CD4-positive, CD25-positive, alpha-beta regulatory T cell (primary cell): Measurements from ENCODE around the gene FRZB. TPM values are rescaled to one million over a fixed set of nuclear protein-coding genes. Genes with fewer than 3 reads are reported as not detected.

ENCODE experiments used
- ATAC-seq, 2 donors: fragments of 150-1000 bp; cut with Tn5 transposase; one replicate each; pipeline ENCODE4 v1.10.0; 2021; ENCODE audit warnings: low read depth in 2 of 2, moderate number of reproducible peaks in 2 of 2, moderate library complexity in 1 of 2
- DNase-seq, 3 donors: peaks; one replicate each; pipeline versions ENCODE4 v3.0.0 to v3.0.0-alpha.2; 2012 to 2022; ENCODE audit warnings: mixed read lengths in 1 of 3
- H3K27ac ChIP-seq: one replicate; pipeline ENCODE4 v1.7.0; 2013; ENCODE audit warnings: mild to moderate bottlenecking, low read length; ENCODE audit not compliant: insufficient read depth, poor library complexity, severe bottlenecking
- H3K27me3 ChIP-seq: one replicate; pipeline ENCODE4 v1.7.0; 2013; ENCODE audit warnings: low read length; ENCODE audit not compliant: control insufficient read depth, insufficient read depth
- H3K36me3 ChIP-seq: one replicate; pipeline ENCODE4 v1.7.0; 2013; ENCODE audit warnings: mild to moderate bottlenecking, low read length, moderate library complexity; ENCODE audit not compliant: control insufficient read depth, insufficient read depth
- H3K4me1 ChIP-seq: 2 replicates; pipeline ENCODE4 v1.7.0; 2013; ENCODE audit warnings: mild to moderate bottlenecking, low read length; ENCODE audit not compliant: insufficient read depth, control insufficient read depth, poor library complexity, severe bottlenecking
- H3K4me3 ChIP-seq: one replicate; pipeline ENCODE4 v1.7.0; 2013; ENCODE audit warnings: low read depth, mild to moderate bottlenecking, low read length, moderate library complexity
- H3K9me3 ChIP-seq, 2 experiments: 1 replicate in 1 of 2; 2 replicates in 1 of 2; pipeline ENCODE4 v1.7.0; 2013; ENCODE audit warnings: low read length in 2 of 2, mild to moderate bottlenecking in 1 of 2, moderate library complexity in 1 of 2; ENCODE audit not compliant: control insufficient read depth in 2 of 2
- H3K27ac Mint-ChIP-seq, 3 donors: one replicate each; pipeline ENCODE4 v1.8.0; 2020 to 2022; ENCODE audit warnings: mild to moderate bottlenecking in 3 of 3, mixed read lengths in 3 of 3, moderate library complexity in 2 of 3
- H3K27me3 Mint-ChIP-seq: one replicate; pipeline ENCODE4 v1.8.0; 2022; ENCODE audit warnings: mild to moderate bottlenecking, mixed read lengths
- H3K36me3 Mint-ChIP-seq: one replicate; pipeline ENCODE4 v1.8.0; 2020; ENCODE audit warnings: mixed read lengths
- H3K4me1 Mint-ChIP-seq, 4 donors: one replicate each; pipeline ENCODE4 v1.8.0; 2020 to 2022; ENCODE audit warnings: mixed read lengths in 4 of 4, mild to moderate bottlenecking in 1 of 4
- H3K4me3 Mint-ChIP-seq, 4 donors: one replicate each; pipeline ENCODE4 v1.8.0; 2020 to 2022; ENCODE audit warnings: mild to moderate bottlenecking in 4 of 4, mixed read lengths in 4 of 4, moderate library complexity in 3 of 4
- H3K9me3 Mint-ChIP-seq, 7 donors: one replicate each; pipeline ENCODE4 v1.8.0; 2020 to 2022; ENCODE audit warnings: mixed read lengths in 7 of 7, mild to moderate bottlenecking in 3 of 7, moderate library complexity in 2 of 7
- polyA plus RNA-seq, 4 donors: library from polyadenylated mRNA; unstranded; fragments of 300-500 nt; fragmentation: Illumina TruSeq; gene quantifications; one replicate each; pipeline ENCODE4 v1.2.3, GENCODE V29; 2021
- total RNA-seq: library from RNA; stranded (reverse); gene quantifications from one replicate; pipeline ENCODE4 v1.2.3, GENCODE V29; 2022

The FRZB gene
- total and polyA plus RNA-seq, 5 donors from 2014 or later: not detected

DNA sequence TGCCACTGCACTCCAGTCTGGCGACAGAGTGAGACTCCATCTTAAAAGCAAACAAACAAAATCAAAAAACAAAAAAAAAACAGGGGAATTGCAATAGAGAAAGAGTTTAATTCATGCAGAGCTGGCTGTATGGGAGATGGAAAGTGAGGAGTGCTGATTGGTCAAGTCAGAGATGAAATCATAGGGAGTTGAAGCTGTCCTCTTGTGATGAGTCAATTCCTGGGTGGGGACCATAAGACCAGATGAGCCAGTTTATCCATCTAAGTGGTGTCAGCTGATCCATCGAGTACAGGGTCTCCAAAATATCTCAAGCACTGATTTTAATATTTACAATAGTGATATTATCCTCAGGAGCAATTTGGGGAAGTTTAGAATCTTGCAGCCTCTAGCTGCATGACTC lies 45.3 kb downstream of the FRZB start:
- H3K4me1 ChIP-seq: no peaks in the 10 kb centered on the region
- no peak for DNase-seq
- no peak overlapping the region for H3K4me3 ChIP-seq
- ATAC-seq: no peak
- no peaks in the 10 kb centered on the region for H3K36me3 Mint-ChIP-seq
- H3K27me3 Mint-ChIP-seq: peaks cover 7% of the 10 kb centered on the region
- no peaks in the 10 kb centered on the region for H3K36me3 ChIP-seq
- no peak overlapping the region for H3K27ac ChIP-seq
- no peaks in the 10 kb centered on the region for H3K4me1 Mint-ChIP-seq
- peaks cover 3% of the 10 kb centered on the region for H3K27me3 ChIP-seq
- H3K27ac Mint-ChIP-seq: no peak overlapping the region
- no peaks in the 10 kb centered on the region for H3K9me3 ChIP-seq
- H3K9me3 Mint-ChIP-seq: peaks cover 0 to 3% (median 0%) of the 10 kb centered on the region in 7 donors
- H3K4me3 Mint-ChIP-seq: no peak overlapping the region

DNA sequence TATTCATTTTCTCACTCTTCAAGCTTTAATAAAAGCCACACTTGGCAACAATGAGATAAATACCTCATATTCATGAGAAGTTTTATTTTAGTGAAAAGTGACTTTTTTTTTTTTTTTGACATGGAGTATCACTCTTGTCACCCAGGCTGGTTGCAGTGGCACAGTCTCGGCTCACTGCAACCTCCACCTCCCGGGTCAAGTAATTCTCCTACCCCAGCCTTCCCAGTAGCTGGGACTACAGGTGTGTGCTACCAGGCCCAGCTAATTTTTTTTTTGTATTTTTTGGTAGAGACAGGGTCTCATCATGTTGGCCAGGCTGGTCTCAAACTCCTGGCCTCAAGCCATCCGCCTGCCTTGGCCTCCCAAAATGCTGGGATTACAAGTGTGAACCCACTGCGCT lies 47.0 kb downstream of the FRZB start:
- Histone ChIP-seq H3K27ac (no peak overlapping the region), H3K36me3 (no peaks in the 10 kb centered on the region), H3K4me1 (no peaks in the 10 kb centered on the region), H3K9me3 (no peaks in the 10 kb centered on the region), H3K4me3 (no peak overlapping the region), H3K27me3 (peaks cover 3% of the 10 kb centered on the region)
- DNase-seq (no peak), ATAC-seq (no peak)
- H3K27ac Mint-ChIP-seq: no peak overlapping the region
- peaks cover 11% of the 10 kb centered on the region for H3K27me3 Mint-ChIP-seq
- H3K4me1 Mint-ChIP-seq: no peaks in the 10 kb centered on the region
- H3K36me3 Mint-ChIP-seq: no peaks in the 10 kb centered on the region
- H3K4me3 Mint-ChIP-seq: no peak overlapping the region
- H3K9me3 Mint-ChIP-seq: peaks cover 0 to 3% (median 0%) of the 10 kb centered on the region in 7 donors

GRCh38 chr2:182818925-182819324 lies 47.5 kb downstream of the FRZB start:
- ATAC-seq: no peak
- Histone ChIP-seq H3K36me3 (no peaks in the 10 kb centered on the region), H3K27me3 (peaks cover 3% of the 10 kb centered on the region), H3K4me3 (no peak overlapping the region), H3K4me1 (no peaks in the 10 kb centered on the region), H3K9me3 (no peaks in the 10 kb centered on the region), H3K27ac (no peak overlapping the region)
- DNase-seq: no peak
- Mint-ChIP-seq H3K4me3 (no peak overlapping the region), H3K27ac (no peak overlapping the region), H3K27me3 (peaks cover 11% of the 10 kb centered on the region), H3K4me1 (no peaks in the 10 kb centered on the region), H3K36me3 (no peaks in the 10 kb centered on the region), H3K9me3 (peaks cover 0 to 3% (median 0%) of the 10 kb centered on the region in 7 donors)

GRCh38 chr2:182818501-182818900 lies 47.9 kb downstream of the FRZB start:
- H3K36me3 Mint-ChIP-seq: no peaks in the 10 kb centered on the region
- H3K9me3 Mint-ChIP-seq: peaks cover 0 to 2% (median 0%) of the 10 kb centered on the region in 7 donors
- Histone ChIP-seq H3K4me1 (no peaks in the 10 kb centered on the region), H3K27me3 (peaks cover 3% of the 10 kb centered on the region), H3K4me3 (no peak overlapping the region), H3K9me3 (no peaks in the 10 kb centered on the region), H3K36me3 (no peaks in the 10 kb centered on the region), H3K27ac (no peak overlapping the region)
- H3K27ac Mint-ChIP-seq: no peak overlapping the region
- ATAC-seq (no peak), DNase-seq (no peak)
- no peaks in the 10 kb centered on the region for H3K4me1 Mint-ChIP-seq
- no peak overlapping the region for H3K4me3 Mint-ChIP-seq
- H3K27me3 Mint-ChIP-seq: peaks cover 11% of the 10 kb centered on the region

- no peaks in the 10 kb centered on the region for H3K4me1 ChIP-seq
- Mint-ChIP-seq H3K4me1 (no peaks in the 10 kb centered on the region), H3K9me3 (peaks cover 0 to 2% (median 0%) of the 10 kb centered on the region in 7 donors), H3K27ac (no peak overlapping the region), H3K4me3 (no peak overlapping the region), H3K27me3 (peaks cover 13% of the 10 kb centered on the region), H3K36me3 (no peaks in the 10 kb centered on the region)
- no peak for ATAC-seq
- no peak overlapping the region for H3K27ac ChIP-seq
- no peaks in the 10 kb centered on the region for H3K27me3 ChIP-seq
- DNase-seq: no peak
- no peaks in the 10 kb centered on the region for H3K9me3 ChIP-seq
- no peaks in the 10 kb centered on the region for H3K36me3 ChIP-seq
- no peak overlapping the region for H3K4me3 ChIP-seq
Observed at GRCh38 chr2:182817558-182817957, 48.9 kb downstream of the FRZB start.

DNA sequence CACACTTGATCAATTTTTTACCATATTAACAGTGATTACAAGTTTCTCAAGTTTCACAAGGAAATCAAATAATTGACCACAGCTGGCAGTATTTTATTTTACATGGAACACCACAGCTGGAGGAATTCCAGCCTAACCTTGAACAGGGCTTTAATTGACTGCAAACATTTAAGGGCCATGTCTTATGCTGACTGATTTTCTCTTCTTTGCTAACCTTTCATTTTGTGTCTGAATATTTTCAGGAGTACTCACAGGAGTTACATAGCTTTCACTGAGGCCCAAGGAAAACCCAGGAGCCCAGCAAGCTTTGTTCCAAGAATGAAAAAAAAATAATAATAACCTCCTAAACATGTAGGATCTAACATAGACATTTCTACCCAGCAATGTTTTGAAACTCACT lies 49.6 kb downstream of the FRZB start:
- Mint-ChIP-seq H3K27me3 (peaks cover 20% of the 10 kb centered on the region), H3K4me1 (no peaks in the 10 kb centered on the region), H3K4me3 (no peak overlapping the region), H3K9me3 (peaks cover 0 to 2% (median 0%) of the 10 kb centered on the region in 7 donors), H3K27ac (no peak overlapping the region), H3K36me3 (no peaks in the 10 kb centered on the region)
- ATAC-seq (no peak), DNase-seq (no peak)
- no peak overlapping the region for H3K4me3 ChIP-seq
- H3K27me3 ChIP-seq: no peaks in the 10 kb centered on the region
- H3K9me3 ChIP-seq: no peaks in the 10 kb centered on the region
- no peak overlapping the region for H3K27ac ChIP-seq
- no peaks in the 10 kb centered on the region for H3K4me1 ChIP-seq
- no peaks in the 10 kb centered on the region for H3K36me3 ChIP-seq

- Mint-ChIP-seq H3K36me3 (no peaks in the 10 kb centered on the region), H3K4me1 (no peaks in the 10 kb centered on the region), H3K27ac (no peak overlapping the region), H3K27me3 (peaks cover 19% of the 10 kb centered on the region), H3K4me3 (no peak overlapping the region), H3K9me3 (no peaks in the 10 kb centered on the region)
- Histone ChIP-seq H3K36me3 (no peaks in the 10 kb centered on the region), H3K9me3 (no peaks in the 10 kb centered on the region), H3K4me3 (no peak overlapping the region), H3K4me1 (no peaks in the 10 kb centered on the region), H3K27me3 (no peaks in the 10 kb centered on the region), H3K27ac (no peak overlapping the region)
- no peak for DNase-seq
- ATAC-seq: no peak
Observed at GRCh38 chr2:182814804-182815203, 51.6 kb downstream of the FRZB start.

- Histone ChIP-seq H3K9me3 (no peaks in the 10 kb centered on the region), H3K4me1 (no peaks in the 10 kb centered on the region), H3K4me3 (no peak overlapping the region), H3K27ac (no peak overlapping the region), H3K27me3 (no peaks in the 10 kb centered on the region), H3K36me3 (no peaks in the 10 kb centered on the region)
- DNase-seq (no peak), ATAC-seq (no peak)
- Mint-ChIP-seq H3K27ac (no peak overlapping the region), H3K9me3 (no peaks in the 10 kb centered on the region), H3K4me3 (no peak overlapping the region), H3K27me3 (peaks cover 19% of the 10 kb centered on the region), H3K4me1 (no peaks in the 10 kb centered on the region), H3K36me3 (no peaks in the 10 kb centered on the region)
Observed at GRCh38 chr2:182814380-182814779, 52.1 kb downstream of the FRZB start.
